Skeletal muscle satellite cell (primary cell): ENCODE results near the gene PER1.
A peak's percentile ranks its signal among the peaks of the same experiment; 100 is the strongest.
"Not testable (repeated sequence)": the region's sequence is repeated elsewhere in the genome, so short reads cannot be mapped to it uniquely, and the experiment has no call there.

Experiments
- H3K27me3 ChIP-seq: 2 replicates; pipeline ENCODE4 v1.7.0; 2013; ENCODE audit warnings: low read length; ENCODE audit not compliant: control insufficient read depth, insufficient read depth
- H3K36me3 ChIP-seq: 2 replicates; pipeline ENCODE4 v1.7.0; 2013; ENCODE audit warnings: mild to moderate bottlenecking, control low read depth, low read length; ENCODE audit not compliant: insufficient read depth
- H3K4me1 ChIP-seq: 2 replicates; pipeline ENCODE4 v1.7.0; 2013; ENCODE audit warnings: low read length; ENCODE audit not compliant: control insufficient read depth, insufficient read depth
- H3K4me2 ChIP-seq: 2 replicates; pipeline ENCODE4 v1.7.0; 2013; ENCODE audit warnings: mild to moderate bottlenecking, low read length
- H3K4me3 ChIP-seq: 2 replicates; pipeline ENCODE4 v1.7.0; 2013; ENCODE audit warnings: low read length
- H3K9ac ChIP-seq: 2 replicates; pipeline ENCODE4 v1.7.0; 2013; ENCODE audit warnings: mild to moderate bottlenecking, low read depth, low read length, moderate library complexity
- H3K9me3 ChIP-seq: replicated peaks from 2 replicates; pipeline ENCODE4 v1.7.0; 2013; ENCODE audit warnings: mild to moderate bottlenecking, control low read depth, low read length

The PER1 gene

DNA sequence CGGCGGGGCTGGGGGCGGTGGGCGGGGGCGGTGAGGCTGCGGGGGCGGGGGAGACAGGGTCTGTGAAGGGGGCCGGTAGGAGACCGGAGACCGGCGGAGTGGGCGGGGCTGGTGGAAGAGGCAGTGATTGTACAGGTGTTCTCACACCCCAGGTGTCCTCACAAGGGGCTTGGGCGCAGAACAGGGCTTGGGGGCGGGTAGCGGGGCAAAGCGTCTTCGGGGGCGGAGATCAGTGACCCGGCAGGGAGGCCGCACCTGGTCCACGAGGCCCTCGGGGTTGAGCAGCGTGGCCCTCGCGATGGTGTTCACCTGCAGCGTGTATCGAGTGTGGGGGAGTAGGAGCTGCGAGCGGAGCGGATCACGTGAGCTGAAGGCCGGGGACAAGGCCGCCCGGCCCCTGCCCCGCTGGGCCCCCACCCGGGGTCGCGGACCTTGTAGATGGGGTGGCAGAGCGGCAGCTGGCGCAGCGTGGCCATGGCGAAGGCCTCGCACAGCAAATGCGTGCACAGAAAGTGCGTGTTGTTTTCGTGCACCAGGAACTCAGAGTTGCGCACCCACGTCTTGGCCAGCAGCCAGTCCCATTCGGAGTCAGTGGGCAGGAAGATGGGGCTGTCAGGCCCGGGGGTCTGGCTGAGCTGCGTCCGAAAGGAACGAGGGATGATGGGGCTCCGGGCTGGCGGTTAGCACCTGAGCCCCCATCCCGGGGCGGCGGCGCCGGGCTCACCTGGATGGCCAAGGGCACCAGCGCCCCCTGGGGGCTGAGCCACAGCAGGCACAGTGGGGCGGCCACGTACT is 42.3 kb downstream of the PER1 start:
- H3K4me3 ChIP-seq = no peak overlapping the region
- no peaks in the 10 kb centered on the region for H3K36me3 ChIP-seq
- no peak overlapping the region for H3K9ac ChIP-seq
- peaks cover 48% of the 10 kb centered on the region for H3K27me3 ChIP-seq
- peaks cover 6% of the 10 kb centered on the region for H3K4me1 ChIP-seq
- H3K9me3 ChIP-seq = no peaks in the 10 kb centered on the region
- H3K4me2 ChIP-seq = peak overlapping the region; percentile 56

DNA sequence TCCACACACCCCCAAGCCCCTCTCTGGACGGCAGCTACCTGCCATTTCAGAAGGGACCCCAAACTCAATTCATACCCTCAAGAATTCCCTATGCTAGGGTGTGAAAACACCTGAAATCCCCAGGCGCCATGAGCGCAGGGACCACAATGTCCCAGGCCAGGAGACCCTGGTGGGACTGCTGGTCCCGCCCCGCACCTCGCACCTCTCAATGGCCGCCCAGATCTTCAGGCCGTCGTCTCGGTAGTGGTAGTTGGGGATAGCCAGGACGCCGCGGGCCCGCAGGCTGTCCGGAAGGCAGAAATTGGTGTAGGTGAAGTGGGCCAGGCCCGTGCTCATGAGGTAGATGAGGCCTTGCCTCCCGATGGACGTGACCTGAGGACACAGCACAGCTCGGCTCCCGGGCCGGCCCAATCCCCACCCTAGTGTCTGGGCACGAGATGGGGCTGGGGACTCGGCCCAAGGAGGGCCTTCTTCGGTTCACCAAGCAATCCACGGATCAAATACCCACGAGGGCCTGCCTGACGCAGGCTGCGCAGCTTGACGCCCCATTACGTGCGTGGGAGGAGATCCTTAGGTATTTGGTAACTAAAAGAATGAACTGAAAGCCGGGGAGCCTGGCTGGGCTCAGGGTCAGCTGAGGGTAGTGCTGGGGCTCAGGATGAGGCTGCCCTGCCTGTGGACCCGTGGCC is 43.1 kb downstream of the PER1 start:
- no peaks in the 10 kb centered on the region for H3K36me3 ChIP-seq
- no peak overlapping the region for H3K9ac ChIP-seq
- peaks cover 6% of the 10 kb centered on the region for H3K4me1 ChIP-seq
- H3K27me3 ChIP-seq = peaks cover 42% of the 10 kb centered on the region
- no peaks in the 10 kb centered on the region for H3K9me3 ChIP-seq
- no peak overlapping the region for H3K4me2 ChIP-seq
- H3K4me3 ChIP-seq = no peak overlapping the region

DNA sequence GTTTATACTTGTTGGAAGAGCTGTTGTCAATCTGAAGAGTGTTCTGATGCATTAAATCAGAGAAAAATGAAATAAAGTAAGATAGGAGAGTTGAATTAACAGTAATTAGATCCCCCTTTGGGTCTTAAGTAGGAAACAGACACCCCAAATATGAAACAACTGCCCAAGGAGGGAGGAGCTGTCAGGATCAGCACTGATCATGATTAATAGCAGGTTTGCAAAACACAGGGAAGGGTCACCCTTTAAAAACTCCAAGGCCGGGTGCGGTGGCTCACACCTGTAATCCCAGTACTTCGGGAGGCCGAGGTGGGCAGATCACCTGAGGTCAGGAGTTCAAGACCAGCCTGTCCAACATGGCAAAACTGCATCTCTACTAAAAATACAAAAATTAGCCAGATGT is 45.2 kb downstream of the PER1 start:
- H3K9me3 ChIP-seq, H3K4me3 ChIP-seq, H3K4me2 ChIP-seq, H3K9ac ChIP-seq, H3K36me3 ChIP-seq: not testable (repeated sequence)
- H3K4me1 ChIP-seq = peaks cover 10% of the 10 kb centered on the region
- H3K27me3 ChIP-seq = peaks cover 30% of the 10 kb centered on the region

DNA sequence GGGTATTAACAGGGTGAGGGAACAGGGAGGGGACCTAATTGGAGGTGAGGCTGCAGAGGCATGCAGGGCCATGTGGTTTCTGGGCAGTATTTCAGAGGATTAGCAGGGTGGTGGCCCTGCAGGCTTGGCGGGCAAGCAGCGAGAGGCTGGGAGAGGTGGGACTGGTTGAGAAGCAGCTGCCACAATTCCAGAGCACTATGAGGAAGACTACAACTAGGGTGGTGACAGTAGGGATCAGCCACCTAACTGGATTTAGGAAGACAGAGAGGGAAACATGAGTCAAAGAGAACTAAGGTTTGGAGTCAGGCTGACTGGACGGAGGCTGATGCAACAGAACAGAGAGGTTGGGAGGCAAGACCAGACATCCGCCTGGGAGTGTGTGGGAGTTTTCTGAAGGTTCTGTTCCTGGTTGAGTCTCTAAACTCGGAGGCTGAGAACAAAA is 46.2 kb downstream of the PER1 start:
- Histone ChIP-seq H3K9ac (no peak overlapping the region), H3K4me1 (peaks cover 10% of the 10 kb centered on the region), H3K36me3 (no peaks in the 10 kb centered on the region), H3K4me2 (no peak overlapping the region), H3K4me3 (no peak overlapping the region), H3K27me3 (peaks cover 21% of the 10 kb centered on the region), H3K9me3 (no peaks in the 10 kb centered on the region)

DNA sequence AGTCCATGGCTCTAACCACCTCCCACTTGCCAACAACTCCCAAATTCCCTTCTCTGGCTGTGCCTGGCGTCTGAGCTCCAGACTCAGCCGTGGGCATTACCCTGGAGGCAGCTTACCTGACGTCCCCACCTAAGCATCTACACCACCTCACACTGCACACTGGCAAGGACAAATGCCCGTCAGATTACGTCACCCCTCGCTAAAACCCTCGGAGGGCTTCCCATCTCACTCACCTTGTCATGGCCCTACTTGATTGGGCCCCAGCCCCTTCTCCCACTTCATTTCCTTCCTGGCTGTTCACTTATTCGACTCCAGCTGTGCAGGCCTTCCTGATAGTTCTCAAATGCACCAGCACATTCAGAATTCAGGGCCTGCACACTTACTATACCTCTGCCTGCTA is 47.3 kb downstream of the PER1 start:
- no peak overlapping the region for H3K4me3 ChIP-seq
- no peaks in the 10 kb centered on the region for H3K36me3 ChIP-seq
- H3K4me1 ChIP-seq = peaks cover 8% of the 10 kb centered on the region
- no peak overlapping the region for H3K4me2 ChIP-seq
- H3K9me3 ChIP-seq = no peaks in the 10 kb centered on the region
- H3K9ac ChIP-seq = no peak overlapping the region
- H3K27me3 ChIP-seq = peaks cover 11% of the 10 kb centered on the region

DNA sequence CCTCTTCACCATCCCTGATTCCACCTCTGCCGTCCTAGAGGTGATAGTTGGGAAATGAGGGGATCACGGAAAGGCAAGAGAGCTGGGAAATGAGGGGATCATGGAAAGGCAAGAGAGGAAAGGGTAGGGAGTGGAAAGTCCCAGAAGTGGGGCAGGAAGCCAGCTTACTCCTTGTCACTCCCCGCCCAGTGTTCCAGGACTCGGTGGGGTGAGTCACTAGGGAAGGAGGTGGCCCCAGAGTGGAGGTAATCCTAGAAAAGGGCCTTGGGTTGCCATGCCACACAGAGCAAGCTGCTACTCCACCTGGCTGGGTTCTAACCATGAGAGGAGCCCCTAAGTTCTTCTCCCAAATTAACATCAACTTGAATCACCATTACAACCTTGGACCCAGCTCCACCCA is 48.7 kb downstream of the PER1 start:
- H3K9ac ChIP-seq = no peak overlapping the region

DNA sequence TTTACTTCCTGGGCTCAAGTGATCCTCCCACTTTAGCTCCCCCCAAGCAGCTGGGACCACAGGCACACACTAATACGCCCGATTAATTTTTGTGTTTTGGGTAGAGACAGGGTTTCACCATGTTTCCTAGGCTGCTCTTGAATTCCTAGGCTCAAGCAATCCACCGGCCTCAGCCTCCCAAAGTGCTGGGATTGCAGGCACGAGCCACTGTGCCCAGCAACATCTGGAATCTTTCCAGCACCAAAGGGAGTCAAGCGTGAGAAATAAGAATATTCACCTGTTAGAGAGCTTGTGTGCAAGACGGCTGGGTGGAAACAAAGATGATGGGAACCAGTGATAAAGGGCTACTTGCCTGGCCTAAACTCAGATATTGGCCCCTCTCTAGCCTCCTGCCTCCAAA is 50.5 kb downstream of the PER1 start:
- peaks cover 12% of the 10 kb centered on the region for H3K27me3 ChIP-seq
- no peak overlapping the region for H3K4me2 ChIP-seq
- no peaks in the 10 kb centered on the region for H3K36me3 ChIP-seq
- H3K9ac ChIP-seq = no peak overlapping the region
- H3K4me3 ChIP-seq = no peak overlapping the region
- peaks cover 6% of the 10 kb centered on the region for H3K4me1 ChIP-seq
- H3K9me3 ChIP-seq = no peaks in the 10 kb centered on the region

More for the DNA sequence above, 48.7 kb downstream of the PER1 start:
- Histone ChIP-seq H3K4me2 (no peak overlapping the region), H3K36me3 (no peaks in the 10 kb centered on the region), H3K4me3 (no peak overlapping the region), H3K9me3 (no peaks in the 10 kb centered on the region), H3K27me3 (peaks cover 10% of the 10 kb centered on the region), H3K4me1 (peaks cover 6% of the 10 kb centered on the region)

DNA sequence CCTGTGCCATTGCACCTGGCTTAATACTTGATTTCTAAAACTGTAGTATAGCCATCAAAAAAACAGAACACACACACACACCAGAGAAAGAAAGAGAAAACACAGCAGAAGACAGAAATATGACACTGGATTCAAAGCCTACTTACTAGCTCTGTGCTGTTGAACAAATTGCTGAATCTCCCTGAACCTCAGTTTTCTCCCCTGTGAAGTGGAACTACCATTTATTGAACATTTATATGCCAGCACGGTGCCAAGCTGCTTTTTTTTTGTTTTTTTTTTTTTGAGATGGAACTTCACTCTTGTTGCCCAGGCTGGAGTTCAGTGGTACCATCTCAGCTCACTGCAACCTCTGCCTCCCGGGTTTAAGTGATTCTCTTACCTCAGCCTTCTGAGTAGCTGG is 51.4 kb downstream of the PER1 start:
- Histone ChIP-seq H3K4me3 (no peak overlapping the region), H3K27me3 (peaks cover 18% of the 10 kb centered on the region), H3K9ac (no peak overlapping the region), H3K36me3 (no peaks in the 10 kb centered on the region), H3K4me1 (peaks cover 4% of the 10 kb centered on the region), H3K4me2 (no peak overlapping the region), H3K9me3 (no peaks in the 10 kb centered on the region)

DNA sequence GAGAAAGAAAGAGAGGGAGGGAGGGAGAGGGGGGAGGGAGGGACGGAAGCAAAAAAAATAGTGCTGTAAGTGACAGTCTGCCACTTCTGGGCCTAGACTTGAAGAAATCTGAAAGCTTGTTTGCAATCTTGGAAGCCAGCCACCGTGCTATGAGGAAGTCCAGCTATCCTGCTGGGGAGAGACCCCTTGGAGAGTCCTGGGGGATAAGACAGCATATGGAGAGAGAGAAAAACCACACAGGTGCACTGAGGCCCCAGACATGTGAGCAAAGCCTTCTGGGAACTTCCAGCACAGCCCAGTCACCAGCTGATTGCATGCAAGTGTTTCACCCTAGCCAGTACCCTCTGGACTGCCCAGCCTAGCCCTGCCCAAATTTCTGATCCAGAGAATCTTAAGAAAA is 52.1 kb downstream of the PER1 start:
- no peaks in the 10 kb centered on the region for H3K9me3 ChIP-seq

DNA sequence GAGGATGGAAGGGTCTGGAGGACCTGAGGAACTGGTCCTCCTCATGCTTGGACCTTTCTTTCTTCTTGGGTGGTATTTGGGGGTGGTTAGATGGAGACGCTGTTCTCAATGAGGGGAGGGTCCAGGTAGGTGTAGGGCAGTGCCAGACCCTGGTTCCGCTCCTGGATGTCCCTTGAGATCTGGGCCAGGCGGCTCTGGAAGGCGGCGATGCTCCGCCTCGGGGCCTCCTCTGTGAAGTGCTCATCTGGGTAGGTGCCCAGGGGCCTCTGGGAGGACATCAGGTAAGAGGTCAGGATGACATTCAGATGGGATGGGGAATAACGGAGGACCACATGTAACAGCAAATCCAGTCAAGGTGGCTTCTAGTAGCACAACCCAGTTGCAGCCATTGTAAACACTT is 55.7 kb downstream of the PER1 start:
- no peak overlapping the region for H3K4me3 ChIP-seq
- H3K27me3 ChIP-seq = peaks cover 35% of the 10 kb centered on the region
- H3K4me2 ChIP-seq = no peak overlapping the region
- no peaks in the 10 kb centered on the region for H3K9me3 ChIP-seq
- no peaks in the 10 kb centered on the region for H3K36me3 ChIP-seq
- no peak overlapping the region for H3K9ac ChIP-seq
- H3K4me1 ChIP-seq = no peaks in the 10 kb centered on the region

More for the DNA sequence above, 52.1 kb downstream of the PER1 start:
- H3K4me1 ChIP-seq = peaks cover 4% of the 10 kb centered on the region
- no peaks in the 10 kb centered on the region for H3K36me3 ChIP-seq
- H3K4me3 ChIP-seq = no peak overlapping the region
- peaks cover 22% of the 10 kb centered on the region for H3K27me3 ChIP-seq
- no peak overlapping the region for H3K4me2 ChIP-seq
- no peak overlapping the region for H3K9ac ChIP-seq

DNA sequence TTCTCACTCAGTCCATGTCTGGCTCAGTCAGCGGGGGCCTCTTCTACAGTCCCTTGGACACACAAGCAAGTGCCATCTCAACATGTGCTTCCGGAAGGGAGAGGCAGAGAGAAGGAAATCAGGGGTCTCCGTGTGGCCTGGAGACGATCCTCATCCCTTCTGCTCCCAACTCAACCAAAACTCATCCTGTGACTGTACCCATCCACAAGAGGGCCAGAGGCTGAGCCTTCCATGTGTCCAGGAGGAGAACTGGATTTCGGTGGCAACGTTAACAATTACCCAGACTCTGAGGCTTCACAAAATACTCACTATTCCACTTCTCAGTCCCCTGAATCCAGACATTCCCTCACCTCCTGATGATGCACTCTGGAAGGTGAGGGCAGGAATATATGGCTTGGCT is 56.8 kb downstream of the PER1 start:
- Histone ChIP-seq H3K27me3 (peaks cover 47% of the 10 kb centered on the region), H3K36me3 (no peaks in the 10 kb centered on the region), H3K4me1 (no peaks in the 10 kb centered on the region), H3K4me2 (no peak overlapping the region), H3K9ac (no peak overlapping the region), H3K9me3 (no peaks in the 10 kb centered on the region), H3K4me3 (no peak overlapping the region)
